NCI-H2029 treated with DMSO at 0.1 percent for 48 hours (cell line): ENCODE results near the gene CENPO.

Source experiments
- DNase-seq: peaks from one replicate; lab custom pipeline; 2025; lab: John Stamatoyannopoulos, UW

The CENPO gene

DNA sequence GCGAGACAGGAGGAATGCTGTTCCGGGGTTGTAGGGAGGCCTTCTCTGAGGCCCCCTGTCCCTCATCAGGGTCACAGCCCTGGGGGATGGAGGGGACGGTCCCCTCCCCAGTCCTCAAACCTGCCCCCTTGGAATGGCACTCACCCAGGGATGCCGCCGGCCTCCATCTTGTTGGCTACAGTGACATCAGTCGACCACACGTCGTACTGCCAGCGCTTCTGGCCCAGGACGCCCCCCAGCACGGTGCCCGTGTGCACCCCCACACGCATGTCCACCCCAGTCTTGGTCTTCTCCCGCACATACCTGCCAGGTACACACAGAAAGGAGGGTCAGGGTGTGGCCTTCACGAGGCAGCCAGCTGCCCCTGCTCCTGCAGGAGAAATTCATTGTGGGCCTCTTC lies 46.5 kb downstream of the CENPO start:
- no peak for DNase-seq

DNA sequence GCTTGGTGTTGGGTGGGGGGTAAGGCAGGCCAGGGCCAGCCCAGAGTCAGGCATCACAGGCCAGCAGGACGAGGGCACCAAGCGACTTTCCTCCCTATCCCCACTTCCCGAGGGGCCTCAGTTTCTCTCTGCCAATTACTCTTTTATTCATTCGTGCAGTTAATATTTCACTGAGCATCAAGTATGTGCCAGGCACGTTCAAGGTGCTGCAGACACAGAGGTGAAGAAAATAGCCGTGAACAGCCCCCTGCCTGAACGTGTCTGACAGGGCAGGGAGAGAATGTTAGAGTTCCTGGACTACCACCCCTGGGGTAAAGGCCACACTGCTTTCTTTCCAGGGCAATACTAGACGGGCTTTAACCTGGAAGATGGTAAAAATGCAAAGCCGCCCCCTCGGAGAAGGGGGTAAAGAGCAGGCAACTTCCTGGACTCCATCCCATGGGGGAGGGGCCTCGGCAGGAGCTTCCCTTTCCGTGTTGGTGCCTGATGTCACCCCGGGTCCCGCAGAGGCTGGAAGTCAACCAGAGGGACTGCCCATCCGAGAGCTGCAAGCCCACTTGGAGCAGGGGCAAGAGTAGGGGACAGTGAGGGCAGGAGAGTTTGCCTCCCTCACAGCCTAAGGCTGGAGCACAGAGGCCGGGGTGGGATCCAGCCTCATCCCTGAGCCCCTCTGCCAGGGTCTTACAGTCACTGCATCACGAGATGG lies 47.1 kb downstream of the CENPO start:
- no peak for DNase-seq

- no peak for DNase-seq
Observed at GRCh38 chr2:24840962-24841945, 48.0 kb downstream of the CENPO start.

GRCh38 chr2:24842081-24843050 lies 49.1 kb downstream of the CENPO start:
- DNase-seq: no peak

DNA sequence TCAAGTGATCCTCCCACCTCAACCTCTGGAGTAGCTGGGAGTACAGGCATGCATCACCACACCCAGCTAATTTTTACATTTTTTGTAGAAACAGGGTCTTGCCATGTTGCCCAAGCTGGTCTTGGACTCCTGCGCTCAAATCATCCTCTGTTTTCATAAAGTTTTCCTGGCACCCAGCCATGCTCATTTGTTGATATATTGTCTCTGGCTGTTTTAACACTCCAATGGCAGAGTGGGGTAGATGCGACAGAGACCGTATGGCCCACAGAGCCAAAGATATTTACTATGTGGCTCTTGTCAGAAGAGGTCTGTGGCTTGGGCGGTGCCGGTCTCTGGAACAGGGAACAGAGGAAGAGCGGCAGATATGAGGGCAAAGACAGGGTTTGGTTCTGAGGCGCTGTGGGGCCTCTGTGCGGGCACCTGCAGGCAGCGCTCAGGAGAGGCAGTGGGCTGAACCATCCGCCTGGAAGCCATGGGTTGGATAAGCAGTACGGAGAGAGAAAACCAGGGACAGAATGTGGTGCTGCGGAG lies 50.2 kb downstream of the CENPO start:
- DNase-seq: no peak

- no peak for DNase-seq
Observed at GRCh38 chr2:24844023-24844685, 50.9 kb downstream of the CENPO start.

DNA sequence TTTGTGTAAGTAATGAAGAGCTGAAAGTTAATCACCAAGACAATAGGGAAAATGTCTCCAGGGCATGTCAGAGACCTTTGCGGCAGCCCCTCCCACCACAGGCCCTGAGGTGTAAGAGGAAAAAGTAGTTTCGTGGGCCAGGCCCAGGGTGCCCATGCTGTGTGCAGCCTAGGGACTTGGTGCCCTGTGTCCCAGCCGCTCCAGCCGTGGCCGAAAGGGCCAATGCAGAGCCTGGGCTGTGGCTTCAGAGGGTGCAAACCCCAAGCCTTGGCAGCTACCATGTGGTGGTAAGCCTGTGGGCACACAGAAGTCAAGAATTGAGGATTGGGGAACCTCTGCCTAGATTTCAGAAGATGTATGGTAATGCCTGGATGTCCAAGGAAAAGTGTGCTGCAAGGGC lies 52.5 kb downstream of the CENPO start:
- no peak for DNase-seq

DNA sequence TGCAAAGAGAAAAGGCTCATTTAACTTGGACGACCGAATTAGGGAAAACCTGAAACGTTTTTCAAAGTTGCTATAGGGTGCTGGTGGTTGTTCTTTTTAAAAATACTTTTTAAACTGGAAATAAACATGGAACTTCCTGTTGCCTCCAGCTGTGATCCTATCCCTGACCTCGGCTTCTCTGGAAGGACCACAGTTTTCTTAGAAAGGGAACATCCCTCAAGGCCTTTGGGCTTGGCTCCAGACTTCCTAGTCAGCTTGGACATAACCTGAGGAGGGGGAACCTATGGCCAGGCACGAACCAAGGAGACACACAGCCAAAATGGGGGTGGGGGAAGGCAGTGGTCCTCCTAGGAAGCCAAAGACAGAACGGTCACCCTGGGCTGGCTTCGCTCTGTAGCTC lies 57.7 kb downstream of the CENPO start:
- DNase-seq: no peak

DNA sequence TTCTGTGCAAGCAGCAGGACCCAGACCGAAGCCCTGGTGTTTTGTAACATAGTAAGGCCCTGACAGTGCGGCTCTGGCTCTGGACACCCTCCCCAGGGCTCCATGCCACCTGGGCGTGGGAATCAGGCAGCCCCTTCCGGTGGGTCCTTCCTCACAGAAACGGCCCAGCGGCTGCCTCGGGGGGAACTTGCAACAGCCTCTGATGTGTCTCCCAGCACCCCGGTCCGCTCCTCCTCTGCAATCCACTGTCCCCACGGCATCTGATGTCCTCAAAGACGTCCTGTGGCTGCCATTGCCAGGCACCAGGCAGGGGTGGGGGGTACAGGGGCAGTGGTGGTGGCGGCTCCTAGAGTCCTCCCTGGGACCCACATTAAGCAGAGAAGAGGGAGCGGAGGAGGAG lies 58.8 kb downstream of the CENPO start:
- DNase-seq: no peak

GRCh38 chr2:24852431-24853020 lies 59.3 kb downstream of the CENPO start:
- DNase-seq: no peak

GRCh38 chr2:24853046-24853445 lies 59.8 kb downstream of the CENPO start:
- no peak for DNase-seq

DNA sequence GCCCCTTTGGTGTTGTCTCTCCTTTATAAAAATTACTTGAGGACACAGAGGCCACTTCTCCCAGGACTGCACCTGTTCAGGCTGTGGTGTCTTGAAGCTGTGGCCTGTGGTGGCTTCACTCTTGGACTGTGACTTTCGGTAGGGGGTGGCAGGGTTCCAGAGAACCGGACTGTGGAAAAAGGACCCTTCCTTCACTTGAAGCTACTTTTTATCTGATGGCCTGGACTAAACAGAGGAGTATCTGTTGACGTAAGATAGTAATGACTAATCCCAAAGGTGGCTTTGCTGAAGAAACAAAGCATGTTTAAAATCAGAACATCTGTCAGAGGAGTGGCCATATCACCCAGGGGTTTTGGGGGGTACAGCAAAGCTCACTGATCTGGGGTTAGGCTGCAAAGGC lies 60.8 kb downstream of the CENPO start:
- no peak for DNase-seq

GRCh38 chr2:24855022-24855622 lies 61.9 kb downstream of the CENPO start:
- DNase-seq: no peak

DNA sequence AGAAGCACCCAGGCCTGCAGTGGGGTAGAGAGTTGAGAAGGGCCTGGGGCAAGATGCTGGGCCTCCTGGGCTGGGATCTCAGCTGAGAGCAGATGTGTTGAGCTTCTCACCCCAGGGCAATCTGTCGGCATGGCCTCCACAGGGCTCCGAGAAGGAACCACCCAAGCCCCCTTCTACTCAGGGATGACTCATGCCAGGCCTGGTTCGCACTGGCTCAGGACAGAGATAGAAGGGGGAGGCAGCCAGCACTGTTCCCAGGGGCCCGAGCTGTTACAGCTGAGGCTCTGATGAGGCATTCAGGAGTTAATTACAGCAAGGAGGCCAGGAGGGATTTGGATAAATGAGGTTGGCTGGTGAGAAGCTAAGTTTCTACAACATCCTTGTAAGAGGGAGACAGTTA lies 62.5 kb downstream of the CENPO start:
- no peak for DNase-seq

DNA sequence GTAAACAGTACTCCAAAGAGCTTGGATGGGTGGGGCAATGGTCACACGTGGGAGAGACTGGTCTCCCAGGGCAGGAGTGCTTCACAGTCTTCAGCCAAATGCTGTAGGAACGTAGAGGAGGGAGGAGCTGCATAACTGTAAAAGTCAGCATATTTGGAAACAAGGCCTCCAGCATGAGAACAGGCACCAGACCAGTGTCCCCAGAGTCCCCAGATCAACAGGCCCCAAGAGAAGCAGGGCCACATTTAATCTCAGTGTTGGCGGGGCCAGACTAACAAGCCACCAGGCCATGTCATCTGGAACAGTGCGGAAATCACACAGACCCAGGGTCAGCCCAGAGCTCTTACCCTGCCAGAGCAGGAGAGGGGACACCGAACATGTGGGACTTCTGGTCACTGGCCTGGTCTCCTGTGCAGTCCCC lies 63.6 kb downstream of the CENPO start:
- no peak for DNase-seq

DNA sequence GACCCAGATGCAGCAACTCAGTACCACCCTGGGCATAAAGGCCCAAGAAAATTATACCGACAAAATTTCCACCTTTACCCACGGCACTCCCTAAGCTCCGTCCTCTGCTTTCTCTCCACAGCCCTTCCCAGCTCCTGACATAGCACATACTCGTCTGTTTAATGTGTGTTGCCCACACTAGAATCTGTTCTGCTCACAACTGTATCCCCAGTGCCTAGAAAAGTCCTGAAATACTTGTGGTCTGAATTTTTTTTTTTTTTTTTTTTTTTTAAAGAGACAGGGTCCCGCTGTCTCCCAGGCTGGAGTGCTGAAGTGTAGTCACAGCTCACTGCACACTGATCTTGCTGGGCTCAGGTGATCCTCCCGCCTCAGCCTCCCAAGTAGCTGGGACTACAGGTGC lies 64.5 kb downstream of the CENPO start:
- DNase-seq: no peak

GRCh38 chr2:24858996-24859395 lies 65.8 kb downstream of the CENPO start:
- no peak for DNase-seq

- no peak for DNase-seq
Observed at GRCh38 chr2:24859968-24860600, 66.9 kb downstream of the CENPO start.

GRCh38 chr2:24860631-24861030 lies 67.4 kb downstream of the CENPO start:
- DNase-seq: no peak

DNA sequence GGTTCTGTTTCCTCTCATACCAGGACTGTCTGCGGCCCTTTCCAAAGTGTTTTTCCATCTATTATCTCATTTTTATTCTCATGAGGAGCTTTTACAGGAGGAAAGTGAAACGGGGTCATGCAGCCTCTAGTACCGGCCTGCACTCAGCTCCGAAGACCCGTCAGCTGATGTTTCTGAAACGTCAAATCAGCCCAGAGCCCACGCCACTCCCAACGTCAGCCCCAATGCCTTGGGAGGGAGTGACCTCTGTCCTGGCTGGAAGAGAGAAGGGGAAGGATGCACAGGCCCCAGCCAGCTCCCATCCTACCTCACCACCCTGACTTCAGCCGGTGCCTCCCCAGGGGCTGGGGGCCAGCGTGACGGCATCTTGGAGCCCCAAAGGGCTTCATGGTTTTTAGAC lies 68.3 kb downstream of the CENPO start:
- no peak for DNase-seq
